Testis (tissue), 2 donors: Measurements from ENCODE around the gene SCARB1.

Experiments
- POLR2A ChIP-seq: fragments of 450-650 bp; IDR thresholded peaks from one replicate; pipeline ENCODE4 v1.6.1; 2017; ENCODE audit warnings: antibody characterized with exemption, mild to moderate bottlenecking, moderate library complexity
- TF ChIP-seq, protein P1 (sequence below), 3 experiments: fragments of 450-650 bp in 2 of 3; fragments of 200-600 bp in 1 of 3; sonication (generic) in 1 of 3; IDR thresholded peaks; one replicate each; pipeline ENCODE4 v1.5.1; 2016 to 2019; ENCODE audit warnings: antibody characterized with exemption in 3 of 3, mild to moderate bottlenecking in 2 of 3, moderate library complexity in 1 of 3

DNA sequence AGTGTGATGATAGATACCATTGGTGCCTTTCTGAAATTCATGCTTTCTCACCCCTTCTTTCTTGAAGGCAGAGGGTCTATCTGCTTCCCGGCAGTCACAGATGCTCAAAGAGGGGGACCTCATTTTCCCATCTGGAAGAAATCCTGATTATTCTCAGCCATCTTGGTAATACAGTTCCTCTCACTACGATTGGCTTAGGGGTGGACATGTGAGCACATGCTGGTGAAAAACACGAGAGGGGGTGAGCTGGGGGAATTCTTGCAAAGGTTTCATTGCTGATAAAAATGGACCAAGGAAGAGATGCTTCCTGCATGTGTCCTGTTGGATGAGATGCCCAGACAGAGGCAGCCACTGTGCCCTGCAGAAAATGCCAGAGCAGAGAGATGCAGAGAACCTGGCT lies 13.8 kb upstream of the SCARB1 start:
- TF ChIP-seq, protein P1, sequence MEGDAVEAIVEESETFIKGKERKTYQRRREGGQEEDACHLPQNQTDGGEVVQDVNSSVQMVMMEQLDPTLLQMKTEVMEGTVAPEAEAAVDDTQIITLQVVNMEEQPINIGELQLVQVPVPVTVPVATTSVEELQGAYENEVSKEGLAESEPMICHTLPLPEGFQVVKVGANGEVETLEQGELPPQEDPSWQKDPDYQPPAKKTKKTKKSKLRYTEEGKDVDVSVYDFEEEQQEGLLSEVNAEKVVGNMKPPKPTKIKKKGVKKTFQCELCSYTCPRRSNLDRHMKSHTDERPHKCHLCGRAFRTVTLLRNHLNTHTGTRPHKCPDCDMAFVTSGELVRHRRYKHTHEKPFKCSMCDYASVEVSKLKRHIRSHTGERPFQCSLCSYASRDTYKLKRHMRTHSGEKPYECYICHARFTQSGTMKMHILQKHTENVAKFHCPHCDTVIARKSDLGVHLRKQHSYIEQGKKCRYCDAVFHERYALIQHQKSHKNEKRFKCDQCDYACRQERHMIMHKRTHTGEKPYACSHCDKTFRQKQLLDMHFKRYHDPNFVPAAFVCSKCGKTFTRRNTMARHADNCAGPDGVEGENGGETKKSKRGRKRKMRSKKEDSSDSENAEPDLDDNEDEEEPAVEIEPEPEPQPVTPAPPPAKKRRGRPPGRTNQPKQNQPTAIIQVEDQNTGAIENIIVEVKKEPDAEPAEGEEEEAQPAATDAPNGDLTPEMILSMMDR (IDR thresholded peaks at IDR 0.05) = no peak
- no peak for TF ChIP-seq POLR2A
